Right lobe of liver (tissue), 4 donors: ENCODE data around the gene C8A.

Experiments
- POLR2A ChIP-seq: fragments of 450-650 bp; IDR thresholded peaks from one replicate; pipeline ENCODE4 v1.6.1; 2017; ENCODE audit warnings: antibody characterized with exemption, mild to moderate bottlenecking
- TF ChIP-seq, protein P1 (sequence below), 4 donors: fragments of 200-600 bp in 3 of 4; fragments of 450-650 bp in 1 of 4; IDR thresholded peaks; one replicate each; pipeline versions ENCODE4 v1.5.1 to v1.8.0; 2016 to 2022; ENCODE audit warnings: antibody characterized with exemption in 4 of 4, mild to moderate bottlenecking in 2 of 4
- donor health status: DM: no; HTN: no; CAD: no.
- donor health status: DM: no; HTN: no; CAD: no.
- donor health status: DM: no; HTN: yes; CAD: no.

- TF ChIP-seq, protein P1, sequence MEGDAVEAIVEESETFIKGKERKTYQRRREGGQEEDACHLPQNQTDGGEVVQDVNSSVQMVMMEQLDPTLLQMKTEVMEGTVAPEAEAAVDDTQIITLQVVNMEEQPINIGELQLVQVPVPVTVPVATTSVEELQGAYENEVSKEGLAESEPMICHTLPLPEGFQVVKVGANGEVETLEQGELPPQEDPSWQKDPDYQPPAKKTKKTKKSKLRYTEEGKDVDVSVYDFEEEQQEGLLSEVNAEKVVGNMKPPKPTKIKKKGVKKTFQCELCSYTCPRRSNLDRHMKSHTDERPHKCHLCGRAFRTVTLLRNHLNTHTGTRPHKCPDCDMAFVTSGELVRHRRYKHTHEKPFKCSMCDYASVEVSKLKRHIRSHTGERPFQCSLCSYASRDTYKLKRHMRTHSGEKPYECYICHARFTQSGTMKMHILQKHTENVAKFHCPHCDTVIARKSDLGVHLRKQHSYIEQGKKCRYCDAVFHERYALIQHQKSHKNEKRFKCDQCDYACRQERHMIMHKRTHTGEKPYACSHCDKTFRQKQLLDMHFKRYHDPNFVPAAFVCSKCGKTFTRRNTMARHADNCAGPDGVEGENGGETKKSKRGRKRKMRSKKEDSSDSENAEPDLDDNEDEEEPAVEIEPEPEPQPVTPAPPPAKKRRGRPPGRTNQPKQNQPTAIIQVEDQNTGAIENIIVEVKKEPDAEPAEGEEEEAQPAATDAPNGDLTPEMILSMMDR (IDR thresholded peaks at IDR 0.05), result no peak
- TF ChIP-seq POLR2A, result no peak
Observed at GRCh38 chr1:56898005-56898373, 43.4 kb downstream of the C8A start.
